Stomach (tissue), 4 donors: Measurements from ENCODE around the gene TIE1.

ENCODE experiments used
- CTCF ChIP-seq, 7 experiments: fragments of 450-650 bp in 4 of 7; fragments of 200-600 bp in 3 of 7; sonication (generic) in 3 of 7; IDR thresholded peaks; one replicate each; pipeline ENCODE4 v1.5.1; 2016 to 2019; ENCODE audit warnings: antibody characterized with exemption in 7 of 7, control low read depth in 2 of 7, mild to moderate bottlenecking in 1 of 7
- POLR2A ChIP-seq, 4 donors: fragments of 450-650 bp; IDR thresholded peaks; one replicate each; pipeline ENCODE4 v1.6.1; 2016; ENCODE audit warnings: antibody characterized with exemption in 4 of 4, control low read depth in 2 of 4, mild to moderate bottlenecking in 1 of 4, moderate library complexity in 1 of 4
- POLR2AphosphoS5 ChIP-seq, 3 donors: sonication (generic); formaldehyde crosslinking; IDR thresholded peaks; one replicate each; pipeline ENCODE4 v1.6.1; 2016; ENCODE audit warnings: antibody characterized with exemption in 3 of 3

GRCh38 chr1:43266881-43267280 is 33.9 kb upstream of the TIE1 start:
- TF ChIP-seq POLR2AphosphoS5 (IDR thresholded peaks at IDR 0.05) (no peak), CTCF (IDR thresholded peaks at IDR 0.05) (no peak), POLR2A (IDR thresholded peaks at IDR 0.05) (no peak)
